Liver (tissue), 9 donors: ENCODE results near the gene HELZ2. TPM values are rescaled to one million over a fixed set of nuclear protein-coding genes. Genes with fewer than 3 reads are reported as not detected.

Source experiments
- DNase-seq: peaks from one replicate; pipeline ENCODE4 v3.0.0-alpha.2; 2017; ENCODE audit warnings: low spot score
- H3K27ac ChIP-seq, 2 donors: one replicate each; pipeline ENCODE4 v1.7.0; 2013; ENCODE audit warnings: inconsistent platforms in 2 of 2, low read length in 2 of 2, control low read depth in 1 of 2, low read depth in 1 of 2, mild to moderate bottlenecking in 1 of 2
- H3K27me3 ChIP-seq, 4 donors: one replicate each; pipeline versions ENCODE4 v1.6.1 to v1.7.0; 2013; ENCODE audit warnings: low read length in 3 of 4, inconsistent platforms in 1 of 4, mild to moderate bottlenecking in 1 of 4, moderate library complexity in 1 of 4; ENCODE audit not compliant: control insufficient read depth in 4 of 4, insufficient read depth in 4 of 4
- H3K36me3 ChIP-seq, 4 donors: one replicate each; pipeline versions ENCODE4 v1.6.1 to v1.7.0; 2013; ENCODE audit warnings: low read length in 3 of 4, mild to moderate bottlenecking in 3 of 4, low read depth in 1 of 4, moderate library complexity in 1 of 4; ENCODE audit not compliant: control insufficient read depth in 4 of 4, insufficient read depth in 3 of 4
- H3K4me1 ChIP-seq, 4 donors: one replicate each; pipeline versions ENCODE4 v1.6.1 to v1.7.0; 2013; ENCODE audit warnings: low read length in 3 of 4, mild to moderate bottlenecking in 3 of 4, moderate library complexity in 1 of 4; ENCODE audit not compliant: control insufficient read depth in 4 of 4, insufficient read depth in 4 of 4
- H3K4me3 ChIP-seq, 3 donors: one replicate each; pipeline versions ENCODE4 v1.6.1 to v1.7.0; 2013; ENCODE audit warnings: low read length in 3 of 3, control low read depth in 1 of 3, low read depth in 1 of 3, mild to moderate bottlenecking in 1 of 3
- H3K9ac ChIP-seq, 2 donors: one replicate each; pipeline ENCODE4 v1.7.0; 2013; ENCODE audit warnings: low read length in 2 of 2, mild to moderate bottlenecking in 2 of 2, moderate library complexity in 2 of 2, control low read depth in 1 of 2, low read depth in 1 of 2
- H3K9me3 ChIP-seq, 4 donors: one replicate each; pipeline versions ENCODE4 v1.6.1 to v1.7.0; 2013; ENCODE audit warnings: low read length in 3 of 4; ENCODE audit not compliant: control insufficient read depth in 4 of 4
- EGR1 ChIP-seq, 2 donors: IDR thresholded peaks; 2 replicates each; pipeline ENCODE4 v1.6.1; 2016 to 2018; ENCODE audit warnings: antibody characterized with exemption in 2 of 2, low read depth in 2 of 2
- FOXA1 ChIP-seq: IDR thresholded peaks from 2 replicates; pipeline ENCODE4 v1.6.1; 2016; ENCODE audit warnings: antibody characterized with exemption
- FOXA2 ChIP-seq: IDR thresholded peaks from 2 replicates; pipeline ENCODE4 v1.6.1; 2016; ENCODE audit warnings: antibody characterized with exemption
- GABPA ChIP-seq, 2 donors: IDR thresholded peaks in 1 of 2; conservative IDR thresholded peaks in 1 of 2; 2 replicates each; pipeline ENCODE4 v1.6.1; 2016; ENCODE audit warnings: antibody characterized with exemption in 2 of 2, mild to moderate bottlenecking in 1 of 2, moderate library complexity in 1 of 2
- HNF4A ChIP-seq, 2 donors: conservative IDR thresholded peaks; 2 replicates each; pipeline ENCODE4 v1.6.1; 2016; ENCODE audit warnings: antibody characterized with exemption in 2 of 2, mild to moderate bottlenecking in 2 of 2
- HNF4G ChIP-seq: IDR thresholded peaks from 2 replicates; pipeline ENCODE4 v1.6.1; 2016; ENCODE audit warnings: antibody characterized with exemption
- JUND ChIP-seq, 2 donors: IDR thresholded peaks; 2 replicates each; pipeline ENCODE4 v1.6.1; 2016; ENCODE audit warnings: antibody characterized with exemption in 2 of 2
- NR2F2 ChIP-seq: IDR thresholded peaks from 2 replicates; pipeline ENCODE4 v1.6.1; 2016; ENCODE audit warnings: antibody characterized with exemption
- RAD21 ChIP-seq, 2 donors: IDR thresholded peaks; 2 replicates each; pipeline ENCODE4 v1.6.1; 2016; ENCODE audit warnings: antibody characterized with exemption in 2 of 2, mild to moderate bottlenecking in 2 of 2
- RXRA ChIP-seq, 2 donors: IDR thresholded peaks; 2 replicates each; pipeline ENCODE4 v1.6.1; 2017 to 2018; ENCODE audit warnings: antibody characterized with exemption in 2 of 2, mild to moderate bottlenecking in 1 of 2
- SP1 ChIP-seq: IDR thresholded peaks from 2 replicates; pipeline ENCODE4 v1.6.1; 2018; ENCODE audit warnings: antibody characterized with exemption, mild to moderate bottlenecking
- TAF1 ChIP-seq: conservative IDR thresholded peaks from 2 replicates; pipeline ENCODE4 v1.6.1; 2016; ENCODE audit warnings: antibody characterized with exemption, mild to moderate bottlenecking
- YY1 ChIP-seq: IDR thresholded peaks from 2 replicates; pipeline ENCODE4 v1.6.1; 2016; ENCODE audit warnings: antibody characterized with exemption, mild to moderate bottlenecking
- WGBS: extraction: QIAGEN DNeasy Blood & Tissue Kit; methylation state at CpG from one replicate; pipeline ENCODE4 v1.1.7; 2013; 5-methylcytosine and 5-hydroxymethylcytosine counted together
- polyA plus RNA-seq, 2 donors: library from polyadenylated mRNA; stranded (reverse) in 1 of 2; unstranded in 1 of 2; fragments of 200-250 nt in 1 of 2; fragments of >200 nt in 1 of 2; fragmentation: Nextera tagmentation in 1 of 2; extraction: Ambion mirVana in 1 of 2; gene quantifications; one replicate each; pipeline versions ENCODE4 v1.2.1 to v1.2.3, GENCODE V29; 2013 to 2015
- total RNA-seq, 2 donors: library from RNA; depleted of rRNA; stranded (reverse); fragments of >200 nt; gene quantifications; one replicate each; pipeline ENCODE4 v1.2.3, GENCODE V29; 2014
- TF ChIP-seq, protein P1 (sequence below): IDR thresholded peaks from 2 replicates; pipeline ENCODE4 v1.6.1; 2016; ENCODE audit warnings: antibody characterized with exemption
- TF ChIP-seq, protein P2 (sequence below): IDR thresholded peaks from 2 replicates; pipeline ENCODE4 v1.6.1; 2016; ENCODE audit warnings: antibody characterized with exemption, mild to moderate bottlenecking
- TF ChIP-seq, protein P3 (sequence below): fragments of 150-350 bp; IDR thresholded peaks from 2 replicates; pipeline ENCODE4 v1.5.1; 2017; ENCODE audit warnings: improper control_type of control experiment, low read depth, low read length; ENCODE audit not compliant: missing input control
- TF ChIP-seq, protein P4 (sequence below): IDR thresholded peaks from 2 replicates; pipeline ENCODE4 v1.6.1; 2016; ENCODE audit warnings: antibody characterized with exemption
- TF ChIP-seq, protein P5 (sequence below): IDR thresholded peaks from 2 replicates; pipeline ENCODE4 v1.6.1; 2016; ENCODE audit warnings: antibody characterized with exemption
- donor health status: healthy.
- donor health status: healthy.
- donor health status: healthy.
- donor health status: healthy.
- donor health status: healthy.

The HELZ2 gene
- total and polyA plus RNA-seq, 4 donors: 3.7 to 26.6 (median 15.5) TPM

DNA sequence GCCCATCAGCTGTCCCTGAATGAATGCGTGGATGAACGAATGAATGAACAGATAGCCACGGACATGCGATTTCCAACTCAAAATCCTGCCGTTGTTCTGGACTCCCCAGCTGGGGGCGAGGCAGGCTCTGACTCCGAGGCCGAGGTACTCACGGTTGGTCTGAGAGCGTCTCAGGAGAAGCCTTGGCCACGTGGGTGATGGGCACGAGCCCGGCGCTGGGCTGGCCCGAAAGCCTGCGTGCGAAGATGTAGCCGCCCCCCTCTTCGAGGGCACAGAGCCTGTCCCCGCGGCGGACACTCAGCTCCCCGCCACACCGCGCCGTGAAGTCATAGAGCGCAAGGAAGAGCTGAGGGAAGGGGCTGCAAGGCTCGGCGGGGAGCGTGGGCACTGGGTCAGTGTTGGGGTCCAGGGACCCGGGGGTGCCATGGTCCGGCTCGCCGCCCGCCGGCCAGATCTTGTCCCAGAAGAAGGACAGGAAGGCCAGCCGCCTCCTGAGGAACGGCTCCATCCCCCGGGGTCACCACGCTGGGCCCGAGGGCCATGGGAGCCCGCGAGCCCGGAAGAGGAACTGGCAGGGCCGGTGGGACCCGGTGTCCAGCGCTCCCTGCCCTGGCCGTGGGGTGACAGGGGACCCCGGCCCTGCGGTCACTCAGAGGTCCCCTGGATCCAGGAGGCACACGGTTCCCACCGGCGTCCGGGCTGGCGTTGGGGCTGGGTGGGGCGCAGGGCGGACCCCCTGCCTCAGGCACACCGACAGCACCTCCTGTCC is 26.9 kb downstream of the HELZ2 start:
- Histone ChIP-seq H3K27ac (no peak overlapping the region), H3K9me3 (no peaks in the 10 kb centered on the region), H3K4me1 (no peaks in the 10 kb centered on the region), H3K9ac (no peak overlapping the region), H3K27me3 (peaks cover 0 to 2% (median 0%) of the 10 kb centered on the region in 4 donors), H3K4me3 (no peak overlapping the region), H3K36me3 (no peaks in the 10 kb centered on the region)
- no peak for TF ChIP-seq RAD21 (IDR thresholded peaks at IDR 0.05)
- TF ChIP-seq HNF4G: no peak
- TF ChIP-seq, protein P1, sequence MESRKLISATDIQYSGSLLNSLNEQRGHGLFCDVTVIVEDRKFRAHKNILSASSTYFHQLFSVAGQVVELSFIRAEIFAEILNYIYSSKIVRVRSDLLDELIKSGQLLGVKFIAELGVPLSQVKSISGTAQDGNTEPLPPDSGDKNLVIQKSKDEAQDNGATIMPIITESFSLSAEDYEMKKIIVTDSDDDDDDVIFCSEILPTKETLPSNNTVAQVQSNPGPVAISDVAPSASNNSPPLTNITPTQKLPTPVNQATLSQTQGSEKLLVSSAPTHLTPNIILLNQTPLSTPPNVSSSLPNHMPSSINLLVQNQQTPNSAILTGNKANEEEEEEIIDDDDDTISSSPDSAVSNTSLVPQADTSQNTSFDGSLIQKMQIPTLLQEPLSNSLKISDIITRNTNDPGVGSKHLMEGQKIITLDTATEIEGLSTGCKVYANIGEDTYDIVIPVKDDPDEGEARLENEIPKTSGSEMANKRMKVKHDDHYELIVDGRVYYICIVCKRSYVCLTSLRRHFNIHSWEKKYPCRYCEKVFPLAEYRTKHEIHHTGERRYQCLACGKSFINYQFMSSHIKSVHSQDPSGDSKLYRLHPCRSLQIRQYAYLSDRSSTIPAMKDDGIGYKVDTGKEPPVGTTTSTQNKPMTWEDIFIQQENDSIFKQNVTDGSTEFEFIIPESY: no peak
- no peak for TF ChIP-seq YY1
- no peak for TF ChIP-seq JUND (IDR thresholded peaks at IDR 0.05)
- TF ChIP-seq, protein P2, sequence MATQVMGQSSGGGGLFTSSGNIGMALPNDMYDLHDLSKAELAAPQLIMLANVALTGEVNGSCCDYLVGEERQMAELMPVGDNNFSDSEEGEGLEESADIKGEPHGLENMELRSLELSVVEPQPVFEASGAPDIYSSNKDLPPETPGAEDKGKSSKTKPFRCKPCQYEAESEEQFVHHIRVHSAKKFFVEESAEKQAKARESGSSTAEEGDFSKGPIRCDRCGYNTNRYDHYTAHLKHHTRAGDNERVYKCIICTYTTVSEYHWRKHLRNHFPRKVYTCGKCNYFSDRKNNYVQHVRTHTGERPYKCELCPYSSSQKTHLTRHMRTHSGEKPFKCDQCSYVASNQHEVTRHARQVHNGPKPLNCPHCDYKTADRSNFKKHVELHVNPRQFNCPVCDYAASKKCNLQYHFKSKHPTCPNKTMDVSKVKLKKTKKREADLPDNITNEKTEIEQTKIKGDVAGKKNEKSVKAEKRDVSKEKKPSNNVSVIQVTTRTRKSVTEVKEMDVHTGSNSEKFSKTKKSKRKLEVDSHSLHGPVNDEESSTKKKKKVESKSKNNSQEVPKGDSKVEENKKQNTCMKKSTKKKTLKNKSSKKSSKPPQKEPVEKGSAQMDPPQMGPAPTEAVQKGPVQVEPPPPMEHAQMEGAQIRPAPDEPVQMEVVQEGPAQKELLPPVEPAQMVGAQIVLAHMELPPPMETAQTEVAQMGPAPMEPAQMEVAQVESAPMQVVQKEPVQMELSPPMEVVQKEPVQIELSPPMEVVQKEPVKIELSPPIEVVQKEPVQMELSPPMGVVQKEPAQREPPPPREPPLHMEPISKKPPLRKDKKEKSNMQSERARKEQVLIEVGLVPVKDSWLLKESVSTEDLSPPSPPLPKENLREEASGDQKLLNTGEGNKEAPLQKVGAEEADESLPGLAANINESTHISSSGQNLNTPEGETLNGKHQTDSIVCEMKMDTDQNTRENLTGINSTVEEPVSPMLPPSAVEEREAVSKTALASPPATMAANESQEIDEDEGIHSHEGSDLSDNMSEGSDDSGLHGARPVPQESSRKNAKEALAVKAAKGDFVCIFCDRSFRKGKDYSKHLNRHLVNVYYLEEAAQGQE: no peak
- no peak for TF ChIP-seq EGR1 (IDR thresholded peaks at IDR 0.05; ENCODE audit: low read depth in 2 of 2)
- no peak for TF ChIP-seq NR2F2
- TF ChIP-seq, protein P3, sequence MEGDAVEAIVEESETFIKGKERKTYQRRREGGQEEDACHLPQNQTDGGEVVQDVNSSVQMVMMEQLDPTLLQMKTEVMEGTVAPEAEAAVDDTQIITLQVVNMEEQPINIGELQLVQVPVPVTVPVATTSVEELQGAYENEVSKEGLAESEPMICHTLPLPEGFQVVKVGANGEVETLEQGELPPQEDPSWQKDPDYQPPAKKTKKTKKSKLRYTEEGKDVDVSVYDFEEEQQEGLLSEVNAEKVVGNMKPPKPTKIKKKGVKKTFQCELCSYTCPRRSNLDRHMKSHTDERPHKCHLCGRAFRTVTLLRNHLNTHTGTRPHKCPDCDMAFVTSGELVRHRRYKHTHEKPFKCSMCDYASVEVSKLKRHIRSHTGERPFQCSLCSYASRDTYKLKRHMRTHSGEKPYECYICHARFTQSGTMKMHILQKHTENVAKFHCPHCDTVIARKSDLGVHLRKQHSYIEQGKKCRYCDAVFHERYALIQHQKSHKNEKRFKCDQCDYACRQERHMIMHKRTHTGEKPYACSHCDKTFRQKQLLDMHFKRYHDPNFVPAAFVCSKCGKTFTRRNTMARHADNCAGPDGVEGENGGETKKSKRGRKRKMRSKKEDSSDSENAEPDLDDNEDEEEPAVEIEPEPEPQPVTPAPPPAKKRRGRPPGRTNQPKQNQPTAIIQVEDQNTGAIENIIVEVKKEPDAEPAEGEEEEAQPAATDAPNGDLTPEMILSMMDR: no peak
- TF ChIP-seq, protein P4, sequence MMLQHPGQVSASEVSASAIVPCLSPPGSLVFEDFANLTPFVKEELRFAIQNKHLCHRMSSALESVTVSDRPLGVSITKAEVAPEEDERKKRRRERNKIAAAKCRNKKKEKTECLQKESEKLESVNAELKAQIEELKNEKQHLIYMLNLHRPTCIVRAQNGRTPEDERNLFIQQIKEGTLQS: no peak
- no peak for TF ChIP-seq GABPA (IDR thresholded peaks at IDR 0.05 in 1 of 2, conservative IDR thresholded peaks at IDR 0.05 in 1 of 2)
- TF ChIP-seq RXRA (IDR thresholded peaks at IDR 0.05): no peak
- TF ChIP-seq TAF1: no peak
- TF ChIP-seq, protein P5, sequence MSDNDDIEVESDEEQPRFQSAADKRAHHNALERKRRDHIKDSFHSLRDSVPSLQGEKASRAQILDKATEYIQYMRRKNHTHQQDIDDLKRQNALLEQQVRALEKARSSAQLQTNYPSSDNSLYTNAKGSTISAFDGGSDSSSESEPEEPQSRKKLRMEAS: no peak
- no peak for TF ChIP-seq HNF4A (conservative IDR thresholded peaks at IDR 0.05)
- no peak for TF ChIP-seq FOXA1
- TF ChIP-seq FOXA2: no peak
- no peak for TF ChIP-seq SP1
- WGBS: 60% methylated on average over 58 of the region's 58 CpGs
- DNase-seq: no peak
